CD14-positive monocyte (primary cell): ENCODE results near the gene CYB5RL. TPM values are rescaled to one million over a fixed set of nuclear protein-coding genes. Genes with fewer than 3 reads are reported as not detected.

Source experiments
- DNase-seq, 3 donors: peaks; one replicate each; pipeline ENCODE4 v3.0.0-alpha.2; 2011 to 2022
- H2AFZ ChIP-seq: 2 replicates; pipeline ENCODE4 v1.6.0; 2012; ENCODE audit warnings: mild to moderate bottlenecking, low read depth, low read length, inconsistent platforms; ENCODE audit not compliant: insufficient read depth, poor library complexity, severe bottlenecking
- H3K27ac ChIP-seq, 2 donors: 1 replicate in 1 of 2; 2 replicates in 1 of 2; pipeline ENCODE4 v1.5.1; 2012 to 2013; ENCODE audit warnings: low read length in 2 of 2, control low read depth in 1 of 2, inconsistent platforms in 1 of 2, low read depth in 1 of 2, mild to moderate bottlenecking in 1 of 2
- H3K27me3 ChIP-seq, 2 donors: one replicate each; pipeline versions ENCODE4 v1.6.0 to v1.6.1; 2011 to 2013; ENCODE audit warnings: low read length in 2 of 2; ENCODE audit not compliant: control insufficient read depth in 2 of 2, insufficient read depth in 2 of 2
- H3K36me3 ChIP-seq, 2 donors: replicated peaks in 1 of 2; 1 replicate in 1 of 2; 2 replicates in 1 of 2; pipeline versions ENCODE4 v1.5.1 to v1.6.1; 2012 to 2013; ENCODE audit warnings: low read length in 2 of 2, control low read depth in 1 of 2, inconsistent platforms in 1 of 2, mild to moderate bottlenecking in 1 of 2; ENCODE audit not compliant: insufficient read depth in 2 of 2, control insufficient read depth in 1 of 2
- H3K4me1 ChIP-seq, 2 donors: 1 replicate in 1 of 2; 2 replicates in 1 of 2; pipeline versions ENCODE4 v1.5.1 to v1.6.1; 2012 to 2013; ENCODE audit warnings: low read length in 2 of 2, control low read depth in 1 of 2, inconsistent platforms in 1 of 2, mild to moderate bottlenecking in 1 of 2, moderate library complexity in 1 of 2; ENCODE audit not compliant: insufficient read depth in 2 of 2, control insufficient read depth in 1 of 2
- H3K4me2 ChIP-seq: replicated peaks from 2 replicates; pipeline ENCODE3; 2012; ENCODE audit warnings: low read length, moderate library complexity, mild to moderate bottlenecking; ENCODE audit not compliant: poor library complexity, severe bottlenecking; ENCODE audit errors: extremely low read depth
- H3K4me3 ChIP-seq, 3 experiments: fragments of 200-600 bp in 1 of 3; sonication (generic) in 1 of 3; replicated peaks in 1 of 3; 1 replicate in 2 of 3; 2 replicates in 1 of 3; pipeline ENCODE4 v1.5.1; 2011 to 2013; ENCODE audit warnings: low read length in 3 of 3, mild to moderate bottlenecking in 3 of 3, control low read depth in 2 of 3, low read depth in 2 of 3, inconsistent platforms in 1 of 3, moderate library complexity in 1 of 3
- H3K79me2 ChIP-seq: 2 replicates; pipeline ENCODE4 v1.6.0; 2012; ENCODE audit warnings: mild to moderate bottlenecking, control low read depth, inconsistent platforms, low read length, moderate library complexity; ENCODE audit not compliant: insufficient read depth
- H3K9ac ChIP-seq: 2 replicates; pipeline ENCODE4 v1.6.0; 2017; ENCODE audit warnings: low read length, mild to moderate bottlenecking; ENCODE audit not compliant: insufficient read depth, poor library complexity, severe bottlenecking
- H3K9me3 ChIP-seq, 2 donors: replicated peaks in 1 of 2; 1 replicate in 1 of 2; 2 replicates in 1 of 2; pipeline versions ENCODE4 v1.5.1 to v1.6.1; 2012 to 2013; ENCODE audit warnings: low read length in 2 of 2, control low read depth in 1 of 2; ENCODE audit not compliant: control insufficient read depth in 1 of 2, insufficient read depth in 1 of 2
- H4K20me1 ChIP-seq: 2 replicates; pipeline ENCODE4 v1.6.0; 2012; ENCODE audit warnings: mild to moderate bottlenecking, low read length, control low read depth, moderate library complexity; ENCODE audit not compliant: insufficient read depth
- H3K27ac Mint-ChIP-seq, 7 donors: one replicate each; pipeline ENCODE4 v1.8.0; 2020; ENCODE audit warnings: mild to moderate bottlenecking in 7 of 7, mixed read lengths in 7 of 7, moderate library complexity in 6 of 7, inconsistent platforms in 2 of 7
- H3K27me3 Mint-ChIP-seq, 3 donors: one replicate each; pipeline ENCODE4 v1.8.0; 2021 to 2022; ENCODE audit warnings: low read depth in 3 of 3, mild to moderate bottlenecking in 3 of 3, mixed read lengths in 3 of 3, moderate library complexity in 3 of 3, inconsistent platforms in 1 of 3
- H3K36me3 Mint-ChIP-seq, 2 donors: one replicate each; pipeline ENCODE4 v1.8.0; 2020; ENCODE audit warnings: mixed read lengths in 2 of 2, inconsistent platforms in 1 of 2, mild to moderate bottlenecking in 1 of 2
- H3K4me1 Mint-ChIP-seq: one replicate; pipeline ENCODE4 v1.8.0; 2020; ENCODE audit warnings: mild to moderate bottlenecking, mixed read lengths
- H3K4me3 Mint-ChIP-seq, 2 donors: one replicate each; pipeline ENCODE4 v1.8.0; 2020; ENCODE audit warnings: mild to moderate bottlenecking in 2 of 2, mixed read lengths in 2 of 2, moderate library complexity in 1 of 2
- H3K9me3 Mint-ChIP-seq, 7 donors: one replicate each; pipeline ENCODE4 v1.8.0; 2020 to 2022; ENCODE audit warnings: mixed read lengths in 7 of 7, mild to moderate bottlenecking in 6 of 7, moderate library complexity in 6 of 7, inconsistent platforms in 2 of 7
- WGBS: methylation state at CpG from one replicate; pipeline ENCODE4 v1.1.5; 2013; ENCODE audit warnings: missing lambda C conversion rate; ENCODE audit not compliant: insufficient coverage; 5-methylcytosine and 5-hydroxymethylcytosine counted together
- intact Hi-C, 2 donors: fragments of 100-400 bp; cut with micrococcal nuclease; formaldehyde crosslinking; loops; one replicate each; pipeline versions ENCODE4 v1.15.0 to v1.15.1; 2023
- polyA plus RNA-seq, 3 donors: library from polyadenylated mRNA; depleted of rRNA in 1 of 3; unstranded in 2 of 3; stranded (reverse) in 1 of 3; fragments of 300-500 nt in 2 of 3; fragments of >200 nt in 1 of 3; fragmentation: Illumina TruSeq in 2 of 3; gene quantifications; 1 replicate in 2 of 3; 2 replicates in 1 of 3; pipeline ENCODE4 v1.2.3, GENCODE V29; 2012 to 2021
- TF ChIP-seq, protein P1 (sequence below): fragments of 200-600 bp; IDR thresholded peaks from one replicate; pipeline ENCODE4 v1.8.0; 2022; ENCODE audit warnings: antibody characterized with exemption, mild to moderate bottlenecking

CYB5RL gene
- polyA plus RNA-seq, 3 donors = 0.76 to 3.9 (median 1.5) TPM

DNA sequence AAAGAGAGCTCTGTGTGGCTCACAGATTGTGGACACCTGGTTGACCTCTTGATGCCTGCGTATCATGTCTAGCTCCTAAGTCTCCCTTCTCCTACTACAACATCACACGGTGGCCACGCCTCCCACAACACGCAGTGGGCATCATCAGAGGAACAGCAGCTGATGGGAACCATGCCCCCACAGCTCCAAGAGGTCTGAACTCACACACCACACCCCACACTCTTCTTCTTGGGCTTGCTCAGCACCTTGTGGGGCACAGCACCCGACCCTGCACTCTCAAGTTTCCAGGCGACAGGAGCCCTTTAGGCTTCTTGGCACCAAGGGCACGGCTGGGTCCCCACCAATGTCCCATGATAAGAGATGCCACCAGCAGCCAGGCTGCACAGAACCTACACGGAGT, 28.2 kb downstream of the CYB5RL start:
- H3K27ac Mint-ChIP-seq = no peak overlapping the region
- no peak overlapping the region for H3K4me3 ChIP-seq

DNA sequence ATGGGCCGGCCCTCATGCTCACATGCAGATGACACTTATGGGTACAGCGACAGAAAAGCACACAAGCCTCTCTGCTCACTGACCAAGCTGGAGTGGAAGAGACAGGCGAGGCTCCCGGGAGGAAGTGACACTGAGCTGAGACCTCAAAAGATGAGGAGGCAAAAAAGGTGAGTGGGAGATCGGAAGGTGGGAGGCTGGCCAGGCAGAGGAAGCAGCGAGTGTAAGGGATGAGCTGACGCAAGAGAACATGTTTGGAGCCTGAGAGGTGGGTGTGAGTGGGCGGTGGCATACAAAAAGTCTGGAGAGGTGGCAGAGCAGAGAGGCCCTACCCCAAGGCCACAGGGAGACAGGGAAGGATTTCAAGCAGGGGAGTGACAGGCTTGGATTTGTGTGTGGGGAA, 28.8 kb downstream of the CYB5RL start:
- H3K79me2 ChIP-seq = no peaks in the 10 kb centered on the region
- H3K4me2 ChIP-seq = no peak overlapping the region
- intact Hi-C loops = no loop called here
- WGBS = 82% methylated on average over 8 of the region's 8 CpGs
- H3K9me3 ChIP-seq = no peaks in the 10 kb centered on the region
- H3K27me3 ChIP-seq = no peaks in the 10 kb centered on the region
- TF ChIP-seq, protein P1, sequence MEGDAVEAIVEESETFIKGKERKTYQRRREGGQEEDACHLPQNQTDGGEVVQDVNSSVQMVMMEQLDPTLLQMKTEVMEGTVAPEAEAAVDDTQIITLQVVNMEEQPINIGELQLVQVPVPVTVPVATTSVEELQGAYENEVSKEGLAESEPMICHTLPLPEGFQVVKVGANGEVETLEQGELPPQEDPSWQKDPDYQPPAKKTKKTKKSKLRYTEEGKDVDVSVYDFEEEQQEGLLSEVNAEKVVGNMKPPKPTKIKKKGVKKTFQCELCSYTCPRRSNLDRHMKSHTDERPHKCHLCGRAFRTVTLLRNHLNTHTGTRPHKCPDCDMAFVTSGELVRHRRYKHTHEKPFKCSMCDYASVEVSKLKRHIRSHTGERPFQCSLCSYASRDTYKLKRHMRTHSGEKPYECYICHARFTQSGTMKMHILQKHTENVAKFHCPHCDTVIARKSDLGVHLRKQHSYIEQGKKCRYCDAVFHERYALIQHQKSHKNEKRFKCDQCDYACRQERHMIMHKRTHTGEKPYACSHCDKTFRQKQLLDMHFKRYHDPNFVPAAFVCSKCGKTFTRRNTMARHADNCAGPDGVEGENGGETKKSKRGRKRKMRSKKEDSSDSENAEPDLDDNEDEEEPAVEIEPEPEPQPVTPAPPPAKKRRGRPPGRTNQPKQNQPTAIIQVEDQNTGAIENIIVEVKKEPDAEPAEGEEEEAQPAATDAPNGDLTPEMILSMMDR = no peak
- no peak overlapping the region for H3K27ac ChIP-seq
- Mint-ChIP-seq H3K36me3 (peaks cover 5 to 9% of the 10 kb centered on the region in 2 donors), H3K9me3 (no peaks in the 10 kb centered on the region), H3K4me1 (peaks cover 4% of the 10 kb centered on the region), H3K4me3 (no peak overlapping the region), H3K27ac (peak overlapping the region in 4 of 7 donors; percentile 5 to 33 (median 24)), H3K27me3 (no peaks in the 10 kb centered on the region)
- H3K36me3 ChIP-seq = peaks cover 7 to 13% of the 10 kb centered on the region in 2 donors
- no peak overlapping the region for H3K4me3 ChIP-seq
- DNase-seq = no peak
- no peak overlapping the region for H3K9ac ChIP-seq
- no peaks in the 10 kb centered on the region for H3K4me1 ChIP-seq
- no peaks in the 10 kb centered on the region for H4K20me1 ChIP-seq
- H2AFZ ChIP-seq = no peak overlapping the region

More for the DNA sequence above, 28.2 kb downstream of the CYB5RL start:
- Mint-ChIP-seq H3K9me3 (no peaks in the 10 kb centered on the region), H3K27me3 (no peaks in the 10 kb centered on the region), H3K36me3 (peaks cover 5 to 9% of the 10 kb centered on the region in 2 donors), H3K4me1 (peaks cover 4% of the 10 kb centered on the region), H3K4me3 (no peak overlapping the region)
- no peaks in the 10 kb centered on the region for H3K9me3 ChIP-seq
- H3K27me3 ChIP-seq = no peaks in the 10 kb centered on the region
- H3K4me1 ChIP-seq = no peaks in the 10 kb centered on the region
- H3K36me3 ChIP-seq = peaks cover 7 to 13% of the 10 kb centered on the region in 2 donors
- H3K9ac ChIP-seq = no peak overlapping the region
- no peaks in the 10 kb centered on the region for H4K20me1 ChIP-seq
- DNase-seq = no peak
- WGBS = 99% methylated on average over 7 of the region's 8 CpGs
- H3K27ac ChIP-seq = no peak overlapping the region
- TF ChIP-seq, protein P1 = no peak
- intact Hi-C loops = no loop called here
- H2AFZ ChIP-seq = no peak overlapping the region
- no peaks in the 10 kb centered on the region for H3K79me2 ChIP-seq
- no peak overlapping the region for H3K4me2 ChIP-seq
